ENCODE data around the gene DUSP16. TPM values are rescaled to one million over a fixed set of nuclear protein-coding genes. Genes with fewer than 3 reads are reported as not detected.
"Not testable (repeated sequence)": the region's sequence is repeated elsewhere in the genome, so short reads cannot be mapped to it uniquely, and the experiment has no call there.

Gene DUSP16
- total RNA-seq, 1 experiment from 2014 or later = 2.4 TPM

DNA sequence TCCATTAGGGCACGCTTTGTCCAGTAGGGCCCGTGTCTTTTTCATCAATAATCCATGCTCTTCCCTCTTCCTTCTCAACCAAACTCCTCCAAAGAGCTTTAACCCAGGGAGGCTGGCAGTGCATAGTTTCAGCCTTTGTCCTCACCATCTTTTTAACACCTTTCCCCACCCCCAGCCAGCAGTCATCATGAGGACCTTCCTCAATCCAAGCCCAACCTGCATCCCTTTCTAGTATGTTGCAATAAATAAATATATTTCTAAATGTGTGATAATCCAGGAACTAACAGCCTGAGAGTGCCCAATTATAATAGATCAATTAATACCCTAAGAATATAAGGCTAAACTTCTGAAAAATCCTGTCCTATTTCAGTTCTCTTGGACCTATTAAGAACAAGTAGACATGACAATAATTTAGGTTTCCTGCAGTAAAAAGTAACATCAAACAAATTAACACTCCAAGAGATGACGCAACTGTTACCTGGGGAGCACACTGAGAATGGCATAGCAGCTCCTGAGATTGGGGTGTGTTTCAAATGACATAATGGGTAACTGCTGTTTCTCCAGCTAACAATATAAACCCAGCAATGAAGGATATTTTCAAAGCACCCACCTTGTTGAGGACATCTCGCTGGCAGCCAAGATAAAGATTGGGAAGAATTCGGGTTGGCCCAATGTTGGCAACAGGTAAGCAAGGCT is 62.6 kb downstream of the DUSP16 start:
- DNase-seq (ENCODE audit: low read depth) = no peak

DNA sequence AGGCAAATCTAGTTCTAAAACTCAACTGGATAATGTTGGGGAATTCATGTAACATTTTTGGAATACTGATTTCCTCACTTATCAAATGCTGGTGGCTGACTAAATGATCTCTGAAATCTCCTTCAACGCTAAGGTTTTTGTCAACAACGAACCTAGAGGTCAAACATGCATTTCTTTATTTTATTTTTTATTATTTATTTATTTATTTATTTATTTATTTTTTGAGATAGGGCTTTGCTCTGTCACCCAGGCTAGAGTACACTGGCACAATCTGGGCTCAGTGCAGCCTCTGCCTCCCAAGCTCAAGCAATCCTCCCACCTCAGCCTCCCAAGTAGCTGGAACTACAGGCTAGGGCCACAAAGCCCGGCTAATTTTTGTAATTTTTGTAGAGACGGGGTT is 64.5 kb downstream of the DUSP16 start:
- no peak for DNase-seq (ENCODE audit: low read depth)

DNA sequence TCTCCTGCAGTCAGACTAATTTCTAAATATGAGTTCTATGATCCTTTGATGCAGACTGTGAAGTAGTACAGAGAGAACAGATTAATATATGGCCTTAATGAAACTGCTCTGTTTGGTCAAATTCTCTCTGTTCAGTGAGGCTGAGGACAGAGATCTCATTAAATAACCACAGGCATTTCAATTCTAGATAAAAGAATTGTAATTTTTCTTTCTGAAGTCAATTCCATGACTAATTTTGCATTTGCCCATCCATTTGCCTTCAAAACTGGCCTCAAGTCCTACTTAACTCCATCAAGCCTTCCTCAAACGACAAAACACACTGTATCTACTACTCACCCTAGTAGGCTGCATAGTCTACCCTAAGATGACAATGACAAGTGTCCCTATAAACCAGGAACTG is 67.1 kb downstream of the DUSP16 start:
- no peak for DNase-seq (ENCODE audit: low read depth)

DNA sequence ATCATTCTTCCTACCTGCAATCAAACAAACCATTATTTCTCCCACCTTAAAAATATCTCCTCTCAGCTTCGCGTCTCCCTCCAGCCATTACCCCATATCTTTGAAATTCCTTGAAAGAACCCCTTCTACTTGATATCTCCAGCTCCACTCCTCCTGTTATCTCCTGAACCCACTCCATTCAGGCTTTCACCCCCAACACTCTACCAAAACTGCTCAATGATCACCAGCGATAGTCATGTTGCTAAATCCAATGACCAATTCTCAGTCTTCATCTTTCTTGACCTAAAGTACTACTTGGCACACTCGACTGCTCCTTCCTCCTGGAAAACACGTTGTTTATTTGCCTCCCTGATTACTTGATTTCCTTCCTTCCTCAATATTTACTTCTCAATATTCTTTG is 70.1 kb downstream of the DUSP16 start:
- no peak for DNase-seq (ENCODE audit: low read depth)

DNA sequence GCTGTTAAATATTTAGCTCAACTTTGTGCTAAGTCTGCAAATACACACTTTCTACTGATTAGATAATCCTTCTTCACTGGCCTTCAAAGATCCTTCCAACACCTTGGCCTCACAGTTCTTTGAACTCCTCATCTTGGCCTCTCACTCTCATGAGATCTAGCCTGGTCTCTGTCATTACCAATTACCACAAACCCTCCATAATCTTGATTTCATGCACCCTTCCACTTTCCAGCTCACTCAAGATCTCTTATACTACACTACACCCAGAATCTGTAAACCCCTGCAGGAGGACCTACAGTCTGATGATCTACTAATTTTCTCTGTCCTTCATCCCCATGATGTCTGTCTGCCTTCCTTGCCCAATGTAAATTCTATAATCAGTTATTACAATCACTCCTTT is 71.1 kb downstream of the DUSP16 start:
- DNase-seq (ENCODE audit: low read depth) = no peak

DNA sequence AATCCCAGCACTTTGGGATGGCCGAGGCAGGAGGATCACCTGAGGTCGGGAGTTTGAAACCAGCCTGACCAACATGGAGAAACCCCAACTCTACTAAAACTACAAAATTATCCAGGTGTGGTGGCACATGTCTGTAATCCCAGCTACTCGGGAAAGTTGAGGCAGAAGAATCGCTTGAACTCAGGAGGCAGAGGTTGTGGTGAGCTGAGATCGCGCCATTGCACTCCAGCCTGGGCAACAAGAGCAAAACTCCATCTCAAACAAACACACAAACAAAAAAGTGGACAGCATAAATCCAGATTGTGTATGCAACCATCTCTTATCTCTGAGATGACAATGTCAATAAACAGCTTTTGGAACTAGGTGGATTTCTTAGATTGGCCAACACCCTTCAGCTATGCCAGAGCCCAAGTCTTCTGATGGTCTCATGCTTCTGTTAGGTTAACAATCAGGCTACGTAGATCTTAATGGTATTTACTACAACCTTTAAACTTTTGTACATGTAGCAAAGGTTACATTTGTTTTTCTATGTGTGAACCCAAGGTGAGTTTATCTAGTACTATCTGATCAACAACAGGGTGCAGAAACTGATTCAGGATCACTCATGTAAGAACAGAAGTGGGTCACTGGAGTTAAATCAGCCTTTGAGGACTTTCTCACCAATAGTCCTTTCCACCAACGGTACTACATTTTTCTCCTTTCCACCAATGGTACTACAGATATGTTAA is 73.7 kb downstream of the DUSP16 start:
- DNase-seq (ENCODE audit: low read depth) = no peak

DNA sequence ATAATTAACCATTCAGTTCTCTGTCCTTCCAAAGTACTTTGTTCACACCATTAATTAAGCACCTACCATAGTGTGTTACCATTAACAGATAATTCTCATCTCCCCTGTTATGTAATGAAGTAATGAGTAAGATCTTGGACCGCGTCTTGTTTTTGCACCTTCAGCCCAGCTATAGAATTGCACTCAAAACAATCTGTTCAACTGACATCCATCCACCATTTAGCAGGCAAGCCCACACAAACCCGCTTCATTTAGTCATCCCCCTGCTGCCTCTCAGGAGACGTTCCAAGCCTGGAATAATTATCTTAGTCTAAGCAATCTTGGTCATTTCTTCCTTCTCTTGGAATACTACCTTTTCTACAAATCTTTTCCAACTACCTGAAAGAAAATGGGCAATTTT is 74.4 kb downstream of the DUSP16 start:
- DNase-seq (ENCODE audit: low read depth) = no peak

DNA sequence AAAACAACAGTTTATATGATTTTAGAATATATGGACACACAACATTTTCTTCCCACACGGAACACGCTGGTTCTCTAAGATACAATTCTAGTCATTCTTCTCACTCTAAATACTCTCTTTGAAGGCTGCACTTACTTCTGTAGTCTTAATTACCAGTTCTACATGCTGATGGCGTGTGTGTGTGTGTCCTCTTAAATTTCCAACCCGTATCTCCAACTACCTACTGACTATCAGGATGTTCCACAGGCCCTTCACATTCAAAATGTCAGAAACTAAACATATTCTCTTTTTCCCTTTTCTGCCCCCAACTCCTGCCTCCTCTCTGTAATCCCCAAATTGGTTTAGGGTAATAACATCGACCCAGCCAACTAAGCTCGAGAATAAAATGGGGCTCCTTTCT is 75.2 kb downstream of the DUSP16 start:
- DNase-seq (ENCODE audit: low read depth) = no peak

DNA sequence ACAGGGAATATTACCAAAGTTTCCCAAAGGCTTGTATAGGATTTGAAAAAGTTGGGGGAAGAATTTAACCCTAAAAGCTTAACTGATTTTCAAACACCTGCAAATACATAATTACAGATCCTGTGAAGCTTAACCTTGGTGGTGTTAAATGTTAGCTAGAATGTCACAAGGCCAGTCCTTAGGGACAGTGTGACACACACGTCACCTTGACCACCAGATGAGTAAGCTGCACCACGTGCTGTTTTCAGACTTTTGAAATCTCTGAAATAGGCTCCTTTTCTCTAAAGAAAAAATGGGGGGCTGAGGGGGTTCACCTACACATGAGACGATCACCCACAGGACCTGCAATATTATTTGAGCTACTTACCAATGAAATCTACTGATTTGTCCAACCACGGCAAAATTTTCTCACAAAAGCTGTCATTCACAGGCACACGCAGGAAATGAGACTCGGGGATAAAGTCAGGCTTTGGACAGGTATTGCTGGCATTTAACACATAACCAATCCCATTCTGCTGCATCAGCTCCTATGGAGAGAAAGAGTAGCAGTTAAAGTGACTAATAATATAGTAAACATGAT is 75.9 kb downstream of the DUSP16 start:
- no peak for DNase-seq (ENCODE audit: low read depth)

DNA sequence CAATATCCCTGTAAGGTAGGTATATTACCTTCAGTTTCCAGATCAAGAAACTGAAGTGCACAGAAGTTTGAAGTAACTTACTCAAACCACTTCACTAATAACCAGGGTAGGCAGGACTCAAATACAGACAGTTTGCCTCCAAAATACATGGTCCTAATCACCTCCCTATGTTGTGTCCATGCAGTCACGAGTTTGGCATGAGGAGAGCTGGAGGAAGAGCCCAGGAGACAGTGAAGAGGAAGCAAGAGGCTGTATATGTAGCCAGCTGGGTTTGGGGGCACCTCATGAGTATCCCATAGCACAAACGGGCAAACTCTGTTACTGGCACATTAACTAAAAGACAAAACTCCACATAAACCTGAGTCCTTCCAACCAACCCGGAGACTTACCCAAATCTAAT is 79.2 kb downstream of the DUSP16 start:
- DNase-seq (ENCODE audit: low read depth) = no peak

DNA sequence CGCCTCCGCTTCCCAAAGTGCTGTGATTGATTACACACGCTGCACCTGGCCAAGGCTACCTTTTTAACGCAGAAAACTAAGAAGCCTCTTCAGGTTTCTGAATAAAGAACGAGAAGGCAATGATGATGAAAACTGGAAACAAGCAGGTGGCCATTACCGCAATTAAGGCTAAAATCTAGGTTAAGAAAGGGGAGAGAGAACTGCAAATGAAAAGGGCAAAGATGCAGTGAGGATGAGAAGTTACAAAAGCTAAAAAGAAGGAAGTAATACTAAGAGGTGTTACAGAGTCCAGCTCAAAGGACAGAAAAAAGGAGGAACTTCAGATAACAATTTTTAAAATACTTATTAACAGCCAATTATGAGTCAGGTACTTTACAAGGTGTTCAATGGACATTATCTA is 79.7 kb downstream of the DUSP16 start:
- no peak for DNase-seq (ENCODE audit: low read depth)

DNA sequence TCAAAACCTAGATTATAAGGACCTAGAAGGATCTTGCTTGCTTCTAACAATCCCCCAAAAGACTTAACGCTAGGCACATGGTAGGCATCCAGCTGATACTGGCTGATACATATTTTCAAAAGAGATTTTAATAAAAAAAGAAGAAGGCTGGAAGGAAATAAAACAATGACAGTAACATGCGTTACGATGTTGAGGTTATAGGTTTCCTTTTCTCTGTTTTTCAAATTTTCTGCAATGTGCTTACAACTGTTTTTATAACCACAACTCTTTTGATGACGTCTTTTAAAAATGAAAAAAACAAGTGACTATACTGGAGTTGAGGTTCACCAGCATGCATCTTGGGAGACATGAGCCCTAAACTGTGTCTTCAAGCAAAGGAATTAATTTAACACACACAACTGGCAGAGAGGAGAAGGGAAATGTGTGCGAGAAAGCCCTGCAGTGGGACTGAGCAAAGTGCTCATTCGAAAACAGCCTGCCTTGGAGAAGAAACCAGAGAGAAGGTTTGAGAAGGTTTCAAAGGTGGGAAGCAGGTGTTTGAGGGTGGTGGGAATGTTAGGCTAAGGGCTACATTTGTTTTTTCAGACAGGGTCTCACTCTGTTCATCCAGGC is 80.4 kb downstream of the DUSP16 start:
- DNase-seq (ENCODE audit: low read depth) = no peak

DNA sequence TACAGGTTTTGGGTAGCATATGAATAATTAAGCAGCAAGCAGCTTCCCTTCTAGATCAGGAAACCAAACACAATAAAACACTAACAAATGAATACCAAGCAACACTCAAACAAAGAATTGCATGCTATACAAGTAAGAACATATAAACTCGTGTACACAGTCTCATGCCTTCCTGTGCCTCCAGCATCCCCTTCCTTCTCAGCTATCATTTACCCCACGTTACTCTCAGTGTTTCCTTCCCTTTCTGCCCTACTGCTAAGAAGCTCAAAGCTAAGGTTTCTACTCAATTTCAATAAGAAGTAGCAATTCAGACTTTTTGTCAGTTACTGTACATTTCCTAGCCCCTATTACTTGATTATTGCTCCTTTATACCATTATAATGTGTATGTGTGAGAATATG is 81.0 kb downstream of the DUSP16 start:
- DNase-seq (ENCODE audit: low read depth) = no peak

DNA sequence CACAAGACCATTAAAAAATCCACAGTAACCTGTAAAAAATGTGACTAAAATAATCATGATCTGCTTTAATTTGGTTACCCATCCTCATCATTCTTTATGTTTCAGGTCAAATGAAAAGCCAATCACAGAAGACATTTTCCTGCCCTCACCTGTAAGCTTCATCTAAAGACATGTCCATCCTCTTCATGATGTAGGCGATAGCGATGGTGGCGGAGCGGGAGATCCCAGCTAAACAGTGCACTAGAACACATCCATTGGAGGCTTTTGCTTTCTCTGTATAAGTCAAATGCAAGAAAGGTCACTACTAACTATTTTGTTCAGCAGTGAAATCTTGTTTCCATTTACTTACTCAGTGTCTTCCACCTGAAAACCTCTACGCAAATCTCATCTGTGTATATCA is 82.6 kb downstream of the DUSP16 start:
- no peak for DNase-seq (ENCODE audit: low read depth)

DNA sequence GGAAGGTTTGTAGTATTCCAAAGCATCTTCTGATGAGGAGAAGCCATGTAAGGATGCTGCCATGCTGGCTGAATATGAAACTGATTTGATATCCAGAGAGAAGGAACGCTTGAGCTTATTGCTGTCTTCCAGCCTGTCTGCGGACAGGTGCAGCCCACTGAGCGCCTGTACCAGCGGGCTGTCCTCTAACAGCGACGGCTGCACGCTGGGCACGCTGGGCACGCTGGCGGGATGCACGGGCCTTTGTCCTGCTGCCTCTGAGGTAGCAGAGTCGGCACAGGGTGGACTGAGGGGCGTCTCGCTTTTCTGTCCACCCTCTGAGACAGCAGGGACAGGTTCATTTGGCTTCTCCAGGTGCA is 85.2 kb downstream of the DUSP16 start:
- DNase-seq (ENCODE audit: low read depth) = no peak

DNA sequence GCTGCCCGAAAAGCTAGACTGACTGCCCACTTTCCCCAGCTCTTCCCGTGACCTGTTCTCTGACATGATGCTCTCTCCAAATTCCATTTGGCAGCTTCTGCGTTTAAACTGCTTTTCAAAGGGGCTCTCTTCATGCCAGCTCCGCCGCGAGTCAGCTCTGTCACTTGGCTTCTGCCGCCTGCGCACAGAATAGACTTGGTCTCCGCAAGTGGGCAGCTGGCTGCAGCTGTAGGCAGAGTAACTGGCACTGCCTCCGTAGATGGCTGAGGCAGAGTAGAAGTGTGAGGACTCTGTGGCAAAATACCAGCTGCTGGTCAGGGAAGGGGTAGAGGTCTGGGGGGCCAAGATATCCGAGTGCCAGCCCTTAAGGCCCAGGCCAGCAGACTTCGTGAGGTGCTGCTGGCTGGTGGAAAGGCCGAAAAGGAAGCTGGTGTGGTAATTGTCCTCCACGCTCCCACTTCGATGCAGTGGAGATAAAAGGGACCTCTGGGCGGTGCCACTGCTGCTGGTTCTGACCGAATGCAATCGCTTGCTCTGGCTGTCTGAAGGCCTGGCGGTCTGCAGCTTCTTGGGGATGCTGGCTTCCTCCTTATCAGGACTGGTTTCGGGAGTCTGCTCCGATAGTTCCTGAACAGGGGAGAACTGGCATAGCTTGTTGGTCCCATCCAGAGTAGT is 85.7 kb downstream of the DUSP16 start:
- DNase-seq (ENCODE audit: low read depth) = no peak

DNA sequence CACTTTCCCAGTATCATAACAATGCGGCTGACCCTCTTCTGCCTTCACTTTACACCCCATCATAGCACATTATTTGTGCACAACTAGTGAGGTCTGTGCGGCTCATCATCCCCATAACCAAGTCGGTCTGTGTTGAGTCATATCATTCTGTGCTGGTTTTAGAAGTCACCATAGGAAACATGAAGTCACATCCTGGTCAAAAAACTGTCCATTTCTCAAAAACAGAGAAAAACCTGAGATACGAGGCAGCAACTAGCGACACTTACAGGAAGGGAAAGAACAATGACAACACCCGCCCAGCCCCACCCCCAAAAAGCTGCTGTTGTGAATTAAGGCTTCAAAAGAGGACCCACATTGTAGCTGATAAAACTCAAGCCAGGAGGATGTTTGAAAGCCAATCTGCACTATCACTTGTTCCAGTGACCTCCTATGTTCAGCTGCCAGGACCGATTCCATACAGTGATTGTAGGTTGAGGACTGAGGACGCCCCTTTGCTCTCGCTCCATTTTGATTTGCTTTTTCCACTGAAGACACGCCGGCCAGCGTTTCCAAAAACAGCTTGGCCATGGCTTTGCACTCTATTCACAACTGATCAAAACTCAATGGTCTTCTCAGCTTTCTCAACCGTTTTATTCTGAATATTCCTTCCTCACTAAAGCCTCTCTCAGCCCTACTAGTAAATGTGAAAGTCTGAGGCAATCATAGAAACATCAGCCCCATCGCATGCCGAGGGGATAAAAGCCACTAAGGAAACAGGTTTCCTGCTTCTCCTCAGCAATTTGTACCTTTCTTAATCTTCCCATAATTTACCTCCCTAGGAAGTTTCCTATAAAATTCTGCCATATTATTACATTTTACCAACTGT is 87.5 kb downstream of the DUSP16 start:
- peak; percentile 68 for DNase-seq (ENCODE audit: low read depth)

DNA sequence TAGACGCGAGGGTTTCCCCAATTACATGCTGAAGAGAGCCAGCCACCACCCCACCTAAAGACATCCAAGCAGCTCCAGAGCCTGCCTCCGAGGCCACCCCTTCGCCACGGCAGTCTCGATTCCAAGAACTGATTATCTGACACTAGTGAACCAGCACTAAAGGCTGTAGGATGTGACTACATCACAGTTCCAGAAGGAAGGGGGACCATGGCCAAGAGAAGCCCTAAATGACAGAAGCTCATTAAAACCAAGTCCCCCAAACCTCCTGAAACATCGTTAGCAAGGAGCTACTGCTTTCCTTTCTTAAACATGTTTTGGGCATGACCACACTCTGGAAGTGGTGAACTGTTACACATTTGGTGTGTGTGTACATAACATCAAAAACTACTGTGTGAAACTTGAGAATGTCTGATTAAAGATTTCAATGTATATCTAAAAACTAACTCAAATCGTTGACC is 88.2 kb downstream of the DUSP16 start:
- no peak for DNase-seq (ENCODE audit: low read depth)

DNA sequence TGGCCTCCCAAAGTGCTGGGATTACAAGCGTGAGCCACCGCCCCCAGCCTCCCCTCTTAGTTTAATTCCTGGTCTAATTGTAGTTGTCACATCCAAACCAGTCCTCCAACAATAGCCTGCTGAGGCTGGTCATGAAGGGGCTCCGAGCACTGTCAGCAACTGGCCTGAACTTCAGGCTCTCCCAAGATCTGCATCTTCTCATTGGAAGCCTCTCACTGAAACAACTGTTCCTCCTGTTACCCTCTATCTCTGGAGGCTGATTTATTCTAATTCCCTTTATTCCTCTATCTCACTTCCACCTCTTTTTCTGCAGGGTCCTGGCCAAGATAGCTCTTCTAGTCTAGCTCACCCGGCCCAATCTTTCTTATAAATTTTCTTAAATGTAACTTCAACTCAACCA is 89.4 kb downstream of the DUSP16 start:
- no peak for DNase-seq (ENCODE audit: low read depth)

DNA sequence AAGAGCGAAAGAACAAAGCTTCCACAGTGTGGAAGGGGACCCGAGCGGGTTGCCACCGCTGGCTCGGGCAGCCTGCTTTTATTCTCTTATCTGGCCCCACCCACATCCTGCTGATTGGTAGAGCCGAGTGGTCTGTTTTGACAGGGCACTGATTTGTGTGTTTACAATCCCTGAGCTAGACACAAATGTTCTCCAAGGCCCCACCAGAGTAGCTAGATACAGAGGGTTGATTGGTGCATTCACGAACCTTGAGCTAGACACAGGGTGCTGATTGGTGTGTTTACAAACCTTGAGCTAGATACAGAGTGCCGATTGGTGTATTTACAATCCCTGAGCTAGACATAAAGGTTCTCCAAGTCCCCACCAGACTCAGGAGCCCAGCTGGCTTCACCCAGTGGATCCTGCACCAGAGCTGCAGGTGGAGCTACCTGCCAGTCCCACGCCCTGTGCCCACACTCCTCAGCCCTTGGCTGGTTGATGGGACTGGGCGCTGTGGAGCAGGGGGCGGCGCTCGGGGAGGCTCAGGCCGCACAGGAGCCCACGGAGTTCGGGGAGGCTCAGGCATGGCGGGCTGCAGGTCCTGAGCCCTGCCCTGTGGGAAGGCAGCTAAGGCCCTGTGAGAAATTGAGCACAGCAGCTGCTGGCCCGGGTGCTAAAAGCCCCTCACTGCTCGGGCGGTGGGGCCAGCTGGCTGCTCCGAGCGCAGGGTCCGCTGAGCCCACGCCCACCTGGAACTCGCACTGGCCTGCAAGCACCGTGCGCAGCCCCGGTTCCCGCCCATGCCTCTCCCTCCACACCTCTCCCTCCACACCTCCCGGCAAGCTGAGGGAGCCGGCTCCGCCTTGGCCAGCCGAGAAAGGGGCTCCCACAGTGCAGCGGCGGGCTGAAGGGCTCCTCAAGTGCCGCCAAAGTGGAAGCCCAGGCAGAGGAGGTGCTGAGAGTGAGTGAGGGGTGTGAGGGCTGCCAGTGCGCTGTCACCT is 90.4 kb downstream of the DUSP16 start:
- DNase-seq (ENCODE audit: low read depth) = not testable (repeated sequence)
